ENCODE results near the gene GMPS. TPM values are rescaled to one million over a fixed set of nuclear protein-coding genes. Genes with fewer than 3 reads are reported as not detected.
A peak's percentile ranks its signal among the peaks of the same experiment; 100 is the strongest.

Gene GMPS
- total RNA-seq, 1 experiment from 2014 or later = 185 TPM

- Histone ChIP-seq H3K36me3 (ENCODE audit: insufficient read depth, low read length, poor library complexity, severe bottlenecking) (no peaks in the 10 kb centered on the region), H3K4me3 (ENCODE audit: low read depth, low read length, poor library complexity, severe bottlenecking) (peak overlapping the region; percentile 100), H3K4me1 (ENCODE audit: insufficient read depth, low read length, poor library complexity, severe bottlenecking) (peaks cover 10% of the 10 kb centered on the region), H3K27me3 (replicated peaks; ENCODE audit: insufficient read depth, low read depth, low read length, poor library complexity) (no peaks in the 10 kb centered on the region), H3K27ac (ENCODE audit: low read depth, low read length, poor library complexity, severe bottlenecking) (peak overlapping the region; percentile 99), H3K9me3 (ENCODE audit: low read depth, low read length, poor library complexity, severe bottlenecking) (no peaks in the 10 kb centered on the region)
- CTCF ChIA-PET = interaction anchor here (0.6 to 1.3 kb wide), 2 partner anchors 64 to 479 kb away, joined by 3 to 11 read pairs; partner anchors contain the start of gene C3orf33
- DNase-seq (ENCODE audit: low spot score) = no peak
- POLR2A ChIA-PET (ENCODE audit: low non-redundant PET) = interaction anchor here (0.6 kb wide), 1 partner anchor 1732 kb away, joined by 3 read pairs; no protein-coding TSS in a partner anchor
- TSS peak; percentile 93 for BruUV-seq (replicated peaks)
- intact Hi-C loops (cut with micrococcal nuclease; ENCODE audit: unreplicated experiment) = no loop called here
- no peak for TF ChIP-seq EZH2 (IDR thresholded peaks at IDR 0.05; ENCODE audit: borderline replicate concordance, low read depth, low read length, poor library complexity, severe bottlenecking)
- TF ChIP-seq, protein P1, sequence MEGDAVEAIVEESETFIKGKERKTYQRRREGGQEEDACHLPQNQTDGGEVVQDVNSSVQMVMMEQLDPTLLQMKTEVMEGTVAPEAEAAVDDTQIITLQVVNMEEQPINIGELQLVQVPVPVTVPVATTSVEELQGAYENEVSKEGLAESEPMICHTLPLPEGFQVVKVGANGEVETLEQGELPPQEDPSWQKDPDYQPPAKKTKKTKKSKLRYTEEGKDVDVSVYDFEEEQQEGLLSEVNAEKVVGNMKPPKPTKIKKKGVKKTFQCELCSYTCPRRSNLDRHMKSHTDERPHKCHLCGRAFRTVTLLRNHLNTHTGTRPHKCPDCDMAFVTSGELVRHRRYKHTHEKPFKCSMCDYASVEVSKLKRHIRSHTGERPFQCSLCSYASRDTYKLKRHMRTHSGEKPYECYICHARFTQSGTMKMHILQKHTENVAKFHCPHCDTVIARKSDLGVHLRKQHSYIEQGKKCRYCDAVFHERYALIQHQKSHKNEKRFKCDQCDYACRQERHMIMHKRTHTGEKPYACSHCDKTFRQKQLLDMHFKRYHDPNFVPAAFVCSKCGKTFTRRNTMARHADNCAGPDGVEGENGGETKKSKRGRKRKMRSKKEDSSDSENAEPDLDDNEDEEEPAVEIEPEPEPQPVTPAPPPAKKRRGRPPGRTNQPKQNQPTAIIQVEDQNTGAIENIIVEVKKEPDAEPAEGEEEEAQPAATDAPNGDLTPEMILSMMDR (conservative IDR thresholded peaks at IDR 0.05; ENCODE audit: low read depth, low read length) = no peak
Measured at GRCh38 chr3:155869691-155870090, 759 bp upstream of the GMPS start.

DNA sequence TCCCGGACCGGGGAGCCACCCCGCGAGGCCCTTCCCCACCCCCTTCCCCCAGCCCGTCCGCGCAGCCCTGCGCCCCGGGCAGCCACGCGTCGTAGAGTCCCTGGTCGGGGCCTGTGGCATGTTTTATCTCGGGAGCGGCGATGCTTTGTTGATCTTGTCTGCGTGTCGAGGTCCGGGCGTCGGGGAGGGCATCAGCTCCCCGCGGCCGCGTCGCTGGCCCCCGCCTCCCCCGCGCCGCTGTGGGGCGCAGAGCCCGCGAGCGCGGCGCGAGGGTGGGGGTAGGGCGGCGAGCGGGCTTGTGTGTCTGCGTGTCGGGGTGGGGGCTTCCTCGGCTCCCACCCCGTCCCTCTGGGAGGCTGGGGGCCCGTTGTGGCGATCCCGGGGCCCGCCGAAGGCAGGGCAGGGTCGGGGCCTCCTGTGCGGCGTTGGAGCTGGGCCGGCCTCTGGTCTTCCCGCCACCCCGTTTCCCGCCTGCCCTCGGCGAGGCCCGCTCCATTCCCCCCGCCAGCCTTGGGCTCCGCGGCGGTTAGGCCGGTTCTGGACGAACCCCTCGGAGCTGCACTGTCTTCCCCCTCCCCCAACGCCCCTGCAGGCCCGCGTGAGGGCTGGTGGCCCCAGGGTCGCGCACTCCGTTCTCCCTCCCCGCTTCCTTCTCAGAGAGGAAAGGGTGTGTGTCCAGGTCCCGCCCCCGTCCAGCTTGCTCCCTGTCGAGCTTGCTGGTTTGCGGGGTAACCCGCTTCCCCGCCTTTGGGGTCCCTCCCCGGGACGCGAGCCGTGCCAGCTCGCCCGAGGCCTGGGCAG lies 695 bp downstream of the GMPS start:
- peak; percentile 37 for DNase-seq (ENCODE audit: low spot score)
- H3K36me3 ChIP-seq (ENCODE audit: insufficient read depth, low read length, poor library complexity, severe bottlenecking) = no peaks in the 10 kb centered on the region
- POLR2A ChIA-PET (ENCODE audit: low non-redundant PET) = no interaction called here
- H3K27me3 ChIP-seq (replicated peaks; ENCODE audit: insufficient read depth, low read depth, low read length, poor library complexity) = no peaks in the 10 kb centered on the region
- no TSS peak for BruUV-seq (replicated peaks)
- CTCF ChIA-PET = no interaction called here
- peak overlapping the region; percentile 100 for H3K4me3 ChIP-seq (ENCODE audit: low read depth, low read length, poor library complexity, severe bottlenecking)
- peaks cover 10% of the 10 kb centered on the region for H3K4me1 ChIP-seq (ENCODE audit: insufficient read depth, low read length, poor library complexity, severe bottlenecking)
- H3K9me3 ChIP-seq (ENCODE audit: low read depth, low read length, poor library complexity, severe bottlenecking) = no peaks in the 10 kb centered on the region
- intact Hi-C loops (cut with micrococcal nuclease; ENCODE audit: unreplicated experiment) = no loop called here
- peak overlapping the region; percentile 99 for H3K27ac ChIP-seq (ENCODE audit: low read depth, low read length, poor library complexity, severe bottlenecking)
- TF ChIP-seq, protein P1 (conservative IDR thresholded peaks at IDR 0.05; ENCODE audit: low read depth, low read length) = no peak
- TF ChIP-seq EZH2 (IDR thresholded peaks at IDR 0.05; ENCODE audit: borderline replicate concordance, low read depth, low read length, poor library complexity, severe bottlenecking) = no peak

DNA sequence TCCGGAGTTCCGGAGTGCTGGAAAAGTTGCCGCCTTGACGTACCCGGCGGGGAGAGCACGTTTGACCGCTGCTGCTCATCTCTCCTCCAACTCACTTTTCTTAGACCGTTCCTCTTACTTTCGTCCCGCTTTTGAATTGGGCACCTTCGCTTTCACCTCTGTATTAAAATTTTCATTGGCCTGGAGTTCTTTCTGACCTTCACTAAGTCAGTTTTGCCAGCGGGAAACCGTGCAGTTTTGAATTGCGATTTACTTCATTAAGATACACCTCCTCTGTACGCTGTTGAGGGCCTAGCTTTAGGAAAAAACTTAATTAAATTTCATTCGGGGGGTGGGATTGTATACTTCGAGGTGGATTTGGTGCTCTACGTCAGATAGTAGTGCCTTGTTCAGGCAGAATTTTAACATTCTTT lies 1.3 kb downstream of the GMPS start:
- POLR2A ChIA-PET (ENCODE audit: low non-redundant PET) = no interaction called here
- Histone ChIP-seq H3K27ac (ENCODE audit: low read depth, low read length, poor library complexity, severe bottlenecking) (peak overlapping the region; percentile 99), H3K36me3 (ENCODE audit: insufficient read depth, low read length, poor library complexity, severe bottlenecking) (no peaks in the 10 kb centered on the region), H3K27me3 (replicated peaks; ENCODE audit: insufficient read depth, low read depth, low read length, poor library complexity) (no peaks in the 10 kb centered on the region), H3K4me3 (ENCODE audit: low read depth, low read length, poor library complexity, severe bottlenecking) (peak overlapping the region; percentile 100), H3K9me3 (ENCODE audit: low read depth, low read length, poor library complexity, severe bottlenecking) (no peaks in the 10 kb centered on the region), H3K4me1 (ENCODE audit: insufficient read depth, low read length, poor library complexity, severe bottlenecking) (peaks cover 10% of the 10 kb centered on the region)
- TF ChIP-seq EZH2 (IDR thresholded peaks at IDR 0.05; ENCODE audit: borderline replicate concordance, low read depth, low read length, poor library complexity, severe bottlenecking) = no peak
- TF ChIP-seq, protein P1 (conservative IDR thresholded peaks at IDR 0.05; ENCODE audit: low read depth, low read length) = no peak
- intact Hi-C loops (cut with micrococcal nuclease; ENCODE audit: unreplicated experiment) = no loop called here
- no TSS peak for BruUV-seq (replicated peaks)
- no peak for DNase-seq (ENCODE audit: low spot score)
- CTCF ChIA-PET = no interaction called here
